ENCODE measurements around the gene CALCOCO1. TPM values are rescaled to one million over a fixed set of nuclear protein-coding genes. Genes with fewer than 3 reads are reported as not detected.
A peak's percentile ranks its signal among the peaks of the same experiment; 100 is the strongest.

The CALCOCO1 gene
- total RNA-seq, 1 experiment from 2014 or later: 48.0 TPM

DNA sequence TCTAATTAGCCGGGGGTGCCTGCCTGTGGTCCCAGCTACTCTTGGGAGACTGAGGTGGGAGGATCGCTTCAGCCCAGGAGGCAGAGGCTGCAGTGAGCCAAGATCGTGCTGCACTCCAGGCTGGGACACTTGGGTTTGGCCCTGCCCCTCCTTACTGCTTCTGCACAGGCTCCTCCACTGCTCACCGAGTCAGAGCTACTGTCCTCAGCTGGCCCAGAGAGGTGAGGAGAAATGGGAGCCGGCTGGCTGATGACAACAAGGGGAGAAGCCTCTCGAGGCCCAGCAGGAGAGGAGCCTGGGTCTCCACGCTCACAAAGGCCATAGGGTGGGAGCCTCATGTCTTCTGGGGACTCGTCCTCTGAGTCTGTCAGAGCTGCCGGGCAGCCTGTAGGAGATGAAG lies 13.7 kb downstream of the CALCOCO1 start:
- Histone ChIP-seq H3K4me1 (ENCODE audit: control insufficient read depth, insufficient read depth, low read length) (no peaks in the 10 kb centered on the region), H3K36me3 (ENCODE audit: control insufficient read depth, insufficient read depth, low read length) (no peaks in the 10 kb centered on the region), H3K27me3 (ENCODE audit: control insufficient read depth, insufficient read depth, low read length) (no peaks in the 10 kb centered on the region), H3K9me3 (ENCODE audit: control insufficient read depth, insufficient read depth, low read depth, low read length) (no peaks in the 10 kb centered on the region), H3K4me3 (ENCODE audit: low read depth in 2 of 2, low read length in 2 of 2) (no peak overlapping the region), H3K27ac (ENCODE audit: low read length) (no peak overlapping the region)
- in situ Hi-C loops (cut with HindIII; ENCODE audit: low pct_unique_long_range_greater_than_20kb, low sequenced_read_pairs): no loop called here
- intact Hi-C loops (cut with micrococcal nuclease; ENCODE audit: unreplicated experiment): no loop called here
- ATAC-seq (0 out of 2 replicates have a peak, but pooled peaks have one; percentile 26), DNase-seq (ENCODE audit: low read depth, low spot score) (no peak)
- ChIA-PET POLR2A (interaction anchor here (0.5 kb wide), 1 partner anchor 633 kb away, joined by 4 read pairs; no protein-coding TSS in a partner anchor), CTCF (no interaction called here)
- TF ChIP-seq SIN3A (IDR thresholded peaks at IDR 0.05; ENCODE audit: borderline replicate concordance, insufficient read depth, low read depth, low read length) (no peak), POLR2AphosphoS5 (IDR thresholded peaks at IDR 0.05; ENCODE audit: low read depth, low read length) (no peak), TCF7L2 (IDR thresholded peaks at IDR 0.05; ENCODE audit: low read depth, low read length) (no peak)
- TF ChIP-seq, protein P1, sequence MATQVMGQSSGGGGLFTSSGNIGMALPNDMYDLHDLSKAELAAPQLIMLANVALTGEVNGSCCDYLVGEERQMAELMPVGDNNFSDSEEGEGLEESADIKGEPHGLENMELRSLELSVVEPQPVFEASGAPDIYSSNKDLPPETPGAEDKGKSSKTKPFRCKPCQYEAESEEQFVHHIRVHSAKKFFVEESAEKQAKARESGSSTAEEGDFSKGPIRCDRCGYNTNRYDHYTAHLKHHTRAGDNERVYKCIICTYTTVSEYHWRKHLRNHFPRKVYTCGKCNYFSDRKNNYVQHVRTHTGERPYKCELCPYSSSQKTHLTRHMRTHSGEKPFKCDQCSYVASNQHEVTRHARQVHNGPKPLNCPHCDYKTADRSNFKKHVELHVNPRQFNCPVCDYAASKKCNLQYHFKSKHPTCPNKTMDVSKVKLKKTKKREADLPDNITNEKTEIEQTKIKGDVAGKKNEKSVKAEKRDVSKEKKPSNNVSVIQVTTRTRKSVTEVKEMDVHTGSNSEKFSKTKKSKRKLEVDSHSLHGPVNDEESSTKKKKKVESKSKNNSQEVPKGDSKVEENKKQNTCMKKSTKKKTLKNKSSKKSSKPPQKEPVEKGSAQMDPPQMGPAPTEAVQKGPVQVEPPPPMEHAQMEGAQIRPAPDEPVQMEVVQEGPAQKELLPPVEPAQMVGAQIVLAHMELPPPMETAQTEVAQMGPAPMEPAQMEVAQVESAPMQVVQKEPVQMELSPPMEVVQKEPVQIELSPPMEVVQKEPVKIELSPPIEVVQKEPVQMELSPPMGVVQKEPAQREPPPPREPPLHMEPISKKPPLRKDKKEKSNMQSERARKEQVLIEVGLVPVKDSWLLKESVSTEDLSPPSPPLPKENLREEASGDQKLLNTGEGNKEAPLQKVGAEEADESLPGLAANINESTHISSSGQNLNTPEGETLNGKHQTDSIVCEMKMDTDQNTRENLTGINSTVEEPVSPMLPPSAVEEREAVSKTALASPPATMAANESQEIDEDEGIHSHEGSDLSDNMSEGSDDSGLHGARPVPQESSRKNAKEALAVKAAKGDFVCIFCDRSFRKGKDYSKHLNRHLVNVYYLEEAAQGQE (IDR thresholded peaks at IDR 0.05; ENCODE audit: insufficient read depth in 1 of 2, low read depth in 2 of 2, low read length in 1 of 2): no peak
- TF ChIP-seq, protein P2, sequence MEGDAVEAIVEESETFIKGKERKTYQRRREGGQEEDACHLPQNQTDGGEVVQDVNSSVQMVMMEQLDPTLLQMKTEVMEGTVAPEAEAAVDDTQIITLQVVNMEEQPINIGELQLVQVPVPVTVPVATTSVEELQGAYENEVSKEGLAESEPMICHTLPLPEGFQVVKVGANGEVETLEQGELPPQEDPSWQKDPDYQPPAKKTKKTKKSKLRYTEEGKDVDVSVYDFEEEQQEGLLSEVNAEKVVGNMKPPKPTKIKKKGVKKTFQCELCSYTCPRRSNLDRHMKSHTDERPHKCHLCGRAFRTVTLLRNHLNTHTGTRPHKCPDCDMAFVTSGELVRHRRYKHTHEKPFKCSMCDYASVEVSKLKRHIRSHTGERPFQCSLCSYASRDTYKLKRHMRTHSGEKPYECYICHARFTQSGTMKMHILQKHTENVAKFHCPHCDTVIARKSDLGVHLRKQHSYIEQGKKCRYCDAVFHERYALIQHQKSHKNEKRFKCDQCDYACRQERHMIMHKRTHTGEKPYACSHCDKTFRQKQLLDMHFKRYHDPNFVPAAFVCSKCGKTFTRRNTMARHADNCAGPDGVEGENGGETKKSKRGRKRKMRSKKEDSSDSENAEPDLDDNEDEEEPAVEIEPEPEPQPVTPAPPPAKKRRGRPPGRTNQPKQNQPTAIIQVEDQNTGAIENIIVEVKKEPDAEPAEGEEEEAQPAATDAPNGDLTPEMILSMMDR (IDR thresholded peaks at IDR 0.05): no peak
- no TSS peak for BruUV-seq (replicated peaks)

DNA sequence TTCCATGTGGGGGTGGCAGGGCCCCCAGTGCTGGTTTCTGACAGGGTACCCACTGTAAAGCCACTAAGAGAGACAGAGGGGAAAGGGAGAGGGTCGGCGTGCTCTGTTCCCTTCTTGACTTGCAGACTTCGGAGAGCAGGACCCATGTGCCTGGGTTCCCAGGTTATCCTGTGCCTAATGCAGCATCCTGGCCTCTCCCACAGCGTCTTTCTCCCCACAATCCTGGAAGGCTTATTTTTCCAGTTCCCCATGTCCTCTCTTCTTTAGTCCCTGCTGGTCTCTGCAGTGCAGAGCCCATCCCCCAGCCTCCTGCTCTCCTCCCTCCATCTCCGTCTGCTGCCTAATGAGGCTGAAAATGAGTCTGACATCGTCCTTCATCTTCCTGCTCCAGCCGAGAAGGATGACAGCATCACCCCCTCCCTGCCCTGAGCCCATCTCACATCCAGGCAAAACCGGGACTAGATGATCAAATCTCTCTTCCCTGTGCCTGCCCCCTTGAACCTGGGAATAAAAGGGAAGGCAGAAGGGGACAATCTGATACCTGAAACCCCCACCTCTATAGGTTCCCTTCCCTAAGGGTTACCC lies 15.1 kb downstream of the CALCOCO1 start:
- Histone ChIP-seq H3K27ac (ENCODE audit: low read length) (no peak overlapping the region), H3K27me3 (ENCODE audit: control insufficient read depth, insufficient read depth, low read length) (no peaks in the 10 kb centered on the region), H3K36me3 (ENCODE audit: control insufficient read depth, insufficient read depth, low read length) (no peaks in the 10 kb centered on the region), H3K9me3 (ENCODE audit: control insufficient read depth, insufficient read depth, low read depth, low read length) (no peaks in the 10 kb centered on the region), H3K4me3 (ENCODE audit: low read depth in 2 of 2, low read length in 2 of 2) (no peak overlapping the region), H3K4me1 (ENCODE audit: control insufficient read depth, insufficient read depth, low read length) (no peaks in the 10 kb centered on the region)
- CTCF ChIA-PET: no interaction called here
- TF ChIP-seq, protein P2 (IDR thresholded peaks at IDR 0.05): no peak
- no peak for TF ChIP-seq TCF7L2 (IDR thresholded peaks at IDR 0.05; ENCODE audit: low read depth, low read length)
- no peak for TF ChIP-seq SIN3A (IDR thresholded peaks at IDR 0.05; ENCODE audit: borderline replicate concordance, insufficient read depth, low read depth, low read length)
- TF ChIP-seq POLR2AphosphoS5 (IDR thresholded peaks at IDR 0.05; ENCODE audit: low read depth, low read length): no peak
- TF ChIP-seq, protein P1 (IDR thresholded peaks at IDR 0.05; ENCODE audit: insufficient read depth in 1 of 2, low read depth in 2 of 2, low read length in 1 of 2): no peak
- in situ Hi-C loops (cut with HindIII; ENCODE audit: low pct_unique_long_range_greater_than_20kb, low sequenced_read_pairs): no loop called here
- ATAC-seq: no peak
- DNase-seq (ENCODE audit: low read depth, low spot score): no peak
- no TSS peak for BruUV-seq (replicated peaks)
- POLR2A ChIA-PET: no interaction called here
- intact Hi-C loops (cut with micrococcal nuclease; ENCODE audit: unreplicated experiment): no loop called here
